Measurements from ENCODE around the gene NDC80. TPM values are rescaled to one million over a fixed set of nuclear protein-coding genes. Genes with fewer than 3 reads are reported as not detected.

The NDC80 gene
- total and polyA plus RNA-seq, 9 of the 15 experiments (the other 6 are each of a cell fraction or from before 2014, with no cell fraction given): 65.2 to 97.9 (median 83.3) TPM

DNA sequence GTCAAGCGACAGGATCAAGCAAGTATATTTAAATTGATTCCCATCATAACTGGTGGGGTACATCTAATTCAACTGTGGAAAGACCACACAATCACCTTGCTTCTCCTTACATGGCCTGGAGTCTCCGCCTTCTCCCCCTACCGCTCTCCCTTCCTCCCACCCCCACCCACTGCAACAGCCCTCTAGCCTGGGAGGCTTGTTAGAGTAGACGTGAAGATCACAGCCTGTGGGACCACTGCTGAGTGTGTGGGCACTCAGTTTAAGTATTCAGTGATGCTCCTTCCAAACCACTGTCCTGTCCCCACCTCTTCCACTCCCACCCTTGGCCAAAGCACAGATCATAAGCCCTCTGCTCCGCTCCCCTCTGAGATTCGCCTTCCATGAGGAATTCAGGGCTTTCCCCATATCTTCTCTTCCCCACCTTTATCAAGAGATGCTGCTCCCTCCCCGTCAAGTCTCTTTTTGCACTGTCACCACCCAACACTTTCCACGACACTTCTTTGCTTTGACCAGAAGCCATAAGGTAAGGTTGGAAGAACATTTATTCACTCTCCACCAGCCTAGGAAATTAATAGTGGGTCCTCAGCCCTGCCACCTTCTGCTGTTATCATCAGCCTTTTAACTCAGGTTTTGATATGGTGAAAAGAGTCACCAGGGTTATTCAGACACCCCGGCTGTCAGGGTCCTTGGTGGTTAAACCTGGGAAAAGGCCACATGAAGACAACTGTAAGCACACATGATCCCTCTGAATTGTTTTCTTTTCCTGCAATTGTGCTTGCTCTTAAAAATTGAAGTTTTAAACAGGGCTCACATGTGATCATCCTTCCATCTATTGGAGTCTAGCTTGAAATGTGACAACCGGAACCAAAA is 1.8 kb upstream of the NDC80 start (continued):
- TF ChIP-seq SRF (CRISPR knock-in tag; IDR thresholded peaks at IDR 0.05): no peak
- no peak for TF ChIP-seq ZNF140 (CRISPR knock-in tag; IDR thresholded peaks at IDR 0.05)
- TF ChIP-seq EZH2 (IDR thresholded peaks at IDR 0.05; ENCODE audit: borderline replicate concordance, low read depth, low read length): no peak
- no peak for TF ChIP-seq PML (IDR thresholded peaks at IDR 0.05; ENCODE audit: low read length)
- TF ChIP-seq POLR3G (IDR thresholded peaks at IDR 0.05; ENCODE audit: extremely low read depth, insufficient read length, insufficient replicate concordance): no peak
- TF ChIP-seq ZNF12 (CRISPR knock-in tag; IDR thresholded peaks at IDR 0.05): no peak
- no peak for TF ChIP-seq NR1H2 (CRISPR knock-in tag; IDR thresholded peaks at IDR 0.05)
- no peak for TF ChIP-seq ZNF282 (CRISPR knock-in tag; IDR thresholded peaks at IDR 0.05)
- TF ChIP-seq FOSL1 (tag; conservative IDR thresholded peaks at IDR 0.05): no peak
- TF ChIP-seq, protein P1, sequence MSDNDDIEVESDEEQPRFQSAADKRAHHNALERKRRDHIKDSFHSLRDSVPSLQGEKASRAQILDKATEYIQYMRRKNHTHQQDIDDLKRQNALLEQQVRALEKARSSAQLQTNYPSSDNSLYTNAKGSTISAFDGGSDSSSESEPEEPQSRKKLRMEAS (CRISPR knock-in tag; IDR thresholded peaks at IDR 0.05): no peak
- TF ChIP-seq EGR1 (conservative IDR thresholded peaks at IDR 0.05): peak; percentile 24; the same call in 1 of the 2 replicates
- TF ChIP-seq RBFOX2 (IDR thresholded peaks at IDR 0.05; ENCODE audit: low read depth, low read length): no peak
- TF ChIP-seq, protein P2, sequence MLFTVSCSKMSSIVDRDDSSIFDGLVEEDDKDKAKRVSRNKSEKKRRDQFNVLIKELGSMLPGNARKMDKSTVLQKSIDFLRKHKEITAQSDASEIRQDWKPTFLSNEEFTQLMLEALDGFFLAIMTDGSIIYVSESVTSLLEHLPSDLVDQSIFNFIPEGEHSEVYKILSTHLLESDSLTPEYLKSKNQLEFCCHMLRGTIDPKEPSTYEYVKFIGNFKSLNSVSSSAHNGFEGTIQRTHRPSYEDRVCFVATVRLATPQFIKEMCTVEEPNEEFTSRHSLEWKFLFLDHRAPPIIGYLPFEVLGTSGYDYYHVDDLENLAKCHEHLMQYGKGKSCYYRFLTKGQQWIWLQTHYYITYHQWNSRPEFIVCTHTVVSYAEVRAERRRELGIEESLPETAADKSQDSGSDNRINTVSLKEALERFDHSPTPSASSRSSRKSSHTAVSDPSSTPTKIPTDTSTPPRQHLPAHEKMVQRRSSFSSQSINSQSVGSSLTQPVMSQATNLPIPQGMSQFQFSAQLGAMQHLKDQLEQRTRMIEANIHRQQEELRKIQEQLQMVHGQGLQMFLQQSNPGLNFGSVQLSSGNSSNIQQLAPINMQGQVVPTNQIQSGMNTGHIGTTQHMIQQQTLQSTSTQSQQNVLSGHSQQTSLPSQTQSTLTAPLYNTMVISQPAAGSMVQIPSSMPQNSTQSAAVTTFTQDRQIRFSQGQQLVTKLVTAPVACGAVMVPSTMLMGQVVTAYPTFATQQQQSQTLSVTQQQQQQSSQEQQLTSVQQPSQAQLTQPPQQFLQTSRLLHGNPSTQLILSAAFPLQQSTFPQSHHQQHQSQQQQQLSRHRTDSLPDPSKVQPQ (CRISPR knock-in tag; IDR thresholded peaks at IDR 0.05; ENCODE audit: borderline replicate concordance): no peak
- TF ChIP-seq, protein P3, sequence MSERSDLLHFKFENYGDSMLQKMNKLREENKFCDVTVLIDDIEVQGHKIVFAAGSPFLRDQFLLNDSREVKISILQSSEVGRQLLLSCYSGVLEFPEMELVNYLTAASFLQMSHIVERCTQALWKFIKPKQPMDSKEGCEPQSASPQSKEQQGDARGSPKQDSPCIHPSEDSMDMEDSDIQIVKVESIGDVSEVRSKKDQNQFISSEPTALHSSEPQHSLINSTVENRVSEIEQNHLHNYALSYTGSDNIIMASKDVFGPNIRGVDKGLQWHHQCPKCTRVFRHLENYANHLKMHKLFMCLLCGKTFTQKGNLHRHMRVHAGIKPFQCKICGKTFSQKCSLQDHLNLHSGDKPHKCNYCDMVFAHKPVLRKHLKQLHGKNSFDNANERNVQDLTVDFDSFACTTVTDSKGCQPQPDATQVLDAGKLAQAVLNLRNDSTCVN (CRISPR knock-in tag; IDR thresholded peaks at IDR 0.05): no peak
- TF ChIP-seq NFXL1 (CRISPR knock-in tag; IDR thresholded peaks at IDR 0.05): no peak
- no peak for TF ChIP-seq CREM (IDR thresholded peaks at IDR 0.05; ENCODE audit: low read depth)
- peak; percentile 57; the same call in 1 of the 2 replicates for TF ChIP-seq SMARCE1 (IDR thresholded peaks at IDR 0.05)
- no peak for TF ChIP-seq ZNF23 (CRISPR knock-in tag; IDR thresholded peaks at IDR 0.05)
- no peak for TF ChIP-seq ZNF589 (CRISPR knock-in tag; IDR thresholded peaks at IDR 0.05; ENCODE audit: low read depth)
- TF ChIP-seq, protein P4, sequence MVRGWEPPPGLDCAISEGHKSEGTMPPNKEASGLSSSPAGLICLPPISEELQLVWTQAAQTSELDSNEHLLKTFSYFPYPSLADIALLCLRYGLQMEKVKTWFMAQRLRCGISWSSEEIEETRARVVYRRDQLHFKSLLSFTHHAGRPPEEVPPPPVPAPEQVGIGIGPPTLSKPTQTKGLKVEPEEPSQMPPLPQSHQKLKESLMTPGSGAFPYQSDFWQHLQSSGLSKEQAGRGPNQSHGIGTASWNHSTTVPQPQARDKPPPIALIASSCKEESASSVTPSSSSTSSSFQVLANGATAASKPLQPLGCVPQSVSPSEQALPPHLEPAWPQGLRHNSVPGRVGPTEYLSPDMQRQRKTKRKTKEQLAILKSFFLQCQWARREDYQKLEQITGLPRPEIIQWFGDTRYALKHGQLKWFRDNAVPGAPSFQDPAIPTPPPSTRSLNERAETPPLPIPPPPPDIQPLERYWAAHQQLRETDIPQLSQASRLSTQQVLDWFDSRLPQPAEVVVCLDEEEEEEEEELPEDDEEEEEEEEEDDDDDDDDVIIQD (CRISPR knock-in tag; IDR thresholded peaks at IDR 0.05): no peak
- no peak for TF ChIP-seq MTA1 (IDR thresholded peaks at IDR 0.05; ENCODE audit: borderline replicate concordance)
- TF ChIP-seq, protein P5, sequence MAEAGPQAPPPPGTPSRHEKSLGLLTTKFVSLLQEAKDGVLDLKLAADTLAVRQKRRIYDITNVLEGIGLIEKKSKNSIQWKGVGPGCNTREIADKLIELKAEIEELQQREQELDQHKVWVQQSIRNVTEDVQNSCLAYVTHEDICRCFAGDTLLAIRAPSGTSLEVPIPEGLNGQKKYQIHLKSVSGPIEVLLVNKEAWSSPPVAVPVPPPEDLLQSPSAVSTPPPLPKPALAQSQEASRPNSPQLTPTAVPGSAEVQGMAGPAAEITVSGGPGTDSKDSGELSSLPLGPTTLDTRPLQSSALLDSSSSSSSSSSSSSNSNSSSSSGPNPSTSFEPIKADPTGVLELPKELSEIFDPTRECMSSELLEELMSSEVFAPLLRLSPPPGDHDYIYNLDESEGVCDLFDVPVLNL (CRISPR knock-in tag; IDR thresholded peaks at IDR 0.05; ENCODE audit: low read depth): no peak

Measured in K562 (cell line).